ENCODE measurements around the gene ADGRA3. TPM values are rescaled to one million over a fixed set of nuclear protein-coding genes. Genes with fewer than 3 reads are reported as not detected.
A peak's percentile ranks its signal among the peaks of the same experiment; 100 is the strongest.
"Not testable (repeated sequence)": the region's sequence is repeated elsewhere in the genome, so short reads cannot be mapped to it uniquely, and the experiment has no call there.

Gene ADGRA3
- total RNA-seq, 6 experiments from 2014 or later: 15.1 to 19.0 (median 17.7) TPM

- no peak overlapping the region for H3K4me3 Mint-ChIP-seq
- peaks cover 46% of the 10 kb centered on the region for H3K4me1 Mint-ChIP-seq (ENCODE audit: low read depth)
- no peak for TF ChIP-seq CTCF (IDR thresholded peaks at IDR 0.05)
- no peaks in the 10 kb centered on the region for H3K27me3 Mint-ChIP-seq (ENCODE audit: insufficient read depth)
- H3K27ac Mint-ChIP-seq: no peak overlapping the region
- H3K9me3 Mint-ChIP-seq: peaks cover 4% of the 10 kb centered on the region; the same call in 1 of the 2 replicates
- no peak for DNase-seq
- peaks cover 10% of the 10 kb centered on the region for H3K36me3 Mint-ChIP-seq (ENCODE audit: low read depth)
Measured at GRCh38 chr4:22476011-22476410, 39.9 kb downstream of the ADGRA3 start.

GRCh38 chr4:22475311-22475646 lies 40.6 kb downstream of the ADGRA3 start:
- H3K27ac Mint-ChIP-seq: 0 out of 2 replicates have a peak overlapping the region, but pooled peaks have one; percentile 17
- H3K27me3 Mint-ChIP-seq (ENCODE audit: insufficient read depth); H3K9me3 Mint-ChIP-seq; H3K4me3 Mint-ChIP-seq; DNase-seq: not testable (repeated sequence)
- H3K4me1 Mint-ChIP-seq (ENCODE audit: low read depth): peaks cover 46% of the 10 kb centered on the region
- peaks cover 10% of the 10 kb centered on the region for H3K36me3 Mint-ChIP-seq (ENCODE audit: low read depth)

GRCh38 chr4:22474636-22475310 lies 41.1 kb downstream of the ADGRA3 start:
- peak; percentile 9 for DNase-seq

GRCh38 chr4:22473268-22473667 lies 42.6 kb downstream of the ADGRA3 start:
- peaks cover 5% of the 10 kb centered on the region for H3K36me3 Mint-ChIP-seq (ENCODE audit: low read depth)
- peaks cover 46% of the 10 kb centered on the region for H3K4me1 Mint-ChIP-seq (ENCODE audit: low read depth)
- no peak for DNase-seq
- no peak overlapping the region for H3K4me3 Mint-ChIP-seq
- H3K27me3 Mint-ChIP-seq (ENCODE audit: insufficient read depth): no peaks in the 10 kb centered on the region
- TF ChIP-seq CTCF (IDR thresholded peaks at IDR 0.05): no peak
- no peaks in the 10 kb centered on the region for H3K9me3 Mint-ChIP-seq
- no peak overlapping the region for H3K27ac Mint-ChIP-seq

More at GRCh38 chr4:22474636-22475310, 41.1 kb downstream of the ADGRA3 start:
- H3K4me1 Mint-ChIP-seq (ENCODE audit: low read depth): peaks cover 46% of the 10 kb centered on the region
- no peak for TF ChIP-seq CTCF (IDR thresholded peaks at IDR 0.05)
- H3K4me3 Mint-ChIP-seq: no peak overlapping the region
- H3K9me3 Mint-ChIP-seq: peaks cover 3% of the 10 kb centered on the region; the same call in 1 of the 2 replicates
- peaks cover 8% of the 10 kb centered on the region for H3K36me3 Mint-ChIP-seq (ENCODE audit: low read depth)
- 0 out of 2 replicates have a peak overlapping the region, but pooled peaks have one; percentile 17 for H3K27ac Mint-ChIP-seq
- H3K27me3 Mint-ChIP-seq (ENCODE audit: insufficient read depth): no peaks in the 10 kb centered on the region

- TF ChIP-seq CTCF (IDR thresholded peaks at IDR 0.05): no peak
- Mint-ChIP-seq H3K9me3 (no peaks in the 10 kb centered on the region), H3K4me1 (ENCODE audit: low read depth) (peaks cover 38% of the 10 kb centered on the region), H3K27me3 (ENCODE audit: insufficient read depth) (no peaks in the 10 kb centered on the region), H3K4me3 (no peak overlapping the region), H3K36me3 (ENCODE audit: low read depth) (peaks cover 5% of the 10 kb centered on the region), H3K27ac (no peak overlapping the region)
- DNase-seq: no peak
Measured at GRCh38 chr4:22471999-22472461, 43.8 kb downstream of the ADGRA3 start.

- Mint-ChIP-seq H3K27me3 (ENCODE audit: insufficient read depth) (no peaks in the 10 kb centered on the region), H3K4me3 (no peak overlapping the region), H3K9me3 (no peaks in the 10 kb centered on the region), H3K4me1 (ENCODE audit: low read depth) (peaks cover 38% of the 10 kb centered on the region), H3K27ac (no peak overlapping the region), H3K36me3 (ENCODE audit: low read depth) (peaks cover 9% of the 10 kb centered on the region)
- no peak for DNase-seq
- TF ChIP-seq CTCF (IDR thresholded peaks at IDR 0.05): no peak
Measured at GRCh38 chr4:22471419-22471818, 44.4 kb downstream of the ADGRA3 start.
